RPMI8226 (cell line): ENCODE data around the gene ARHGAP12.

Source experiments
- DNase-seq: peaks from one replicate; pipeline ENCODE4 v3.0.0-alpha.2; 2015

The ARHGAP12 gene

DNA sequence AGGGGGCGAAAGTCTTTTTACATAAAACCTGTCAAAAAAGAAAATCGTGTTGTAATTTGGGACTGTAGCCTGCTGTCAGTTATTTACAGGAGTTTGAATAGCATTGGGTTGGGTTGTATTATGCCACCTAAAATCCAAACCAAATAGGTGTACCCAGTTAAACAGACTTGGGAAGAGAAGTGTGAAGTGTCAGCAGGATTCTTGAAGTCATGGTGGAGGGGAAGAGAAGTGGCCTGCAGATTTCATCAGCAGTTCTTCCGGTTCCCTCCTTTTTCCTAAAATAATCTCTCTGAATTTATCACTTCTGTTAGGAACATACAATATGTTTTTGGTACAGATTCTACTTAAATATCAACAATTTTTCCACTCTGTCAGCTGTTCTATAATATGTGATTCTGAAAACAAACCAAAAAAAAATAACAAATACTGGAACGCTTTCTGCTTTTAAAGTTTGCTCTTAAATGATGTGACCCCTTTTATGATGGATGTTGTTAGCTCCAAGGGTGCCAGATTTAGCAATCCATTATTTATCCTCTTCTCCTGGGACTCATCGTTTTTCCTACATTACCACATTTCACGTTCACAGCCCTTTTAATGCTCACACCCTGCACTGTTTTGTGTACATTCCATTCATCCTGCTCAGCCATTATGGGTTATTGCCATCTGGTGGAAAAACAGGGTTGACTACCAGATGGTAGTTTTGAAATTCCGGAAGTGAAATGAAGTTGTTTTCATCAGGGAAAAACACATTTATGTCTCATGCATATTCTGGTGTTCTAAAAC, 18.7 kb upstream of the ARHGAP12 start:
- DNase-seq: peak; percentile 39

DNA sequence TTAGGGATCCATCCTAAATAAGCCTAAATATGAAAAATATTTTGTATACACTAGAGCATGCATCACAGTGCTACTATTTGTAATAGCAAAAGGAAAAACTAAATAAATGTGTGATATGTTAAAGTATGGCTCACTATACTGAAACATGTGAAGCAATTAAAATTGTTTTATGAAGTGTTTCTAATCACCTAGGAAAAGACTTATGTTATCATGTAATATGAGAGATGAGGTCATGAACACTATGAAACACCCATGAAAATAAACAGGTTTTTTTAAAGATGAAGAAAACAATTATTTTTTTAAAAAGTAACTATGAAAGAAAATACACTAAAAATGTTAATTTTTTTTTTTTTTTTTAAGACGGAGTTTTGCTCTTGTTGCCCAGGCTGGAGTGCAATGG, 16.8 kb upstream of the ARHGAP12 start:
- no peak for DNase-seq

DNA sequence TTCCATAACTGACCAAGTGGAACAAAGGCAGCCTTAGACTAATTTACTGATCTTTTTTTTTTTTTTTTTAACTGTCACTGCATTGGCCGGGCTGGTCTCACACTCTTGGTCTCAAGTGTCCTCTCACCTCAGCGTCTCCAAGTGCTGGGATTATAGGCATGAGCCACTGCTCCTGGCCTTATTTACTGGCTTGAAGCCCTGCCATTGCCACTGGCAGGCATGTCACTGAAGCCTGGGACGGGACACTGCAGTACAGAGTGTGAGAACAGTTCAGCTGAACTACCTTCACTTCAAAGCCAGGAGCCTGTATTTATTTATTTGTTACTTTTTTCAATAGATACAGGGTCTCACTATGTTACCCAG, 15.4 kb upstream of the ARHGAP12 start:
- DNase-seq: no peak

DNA sequence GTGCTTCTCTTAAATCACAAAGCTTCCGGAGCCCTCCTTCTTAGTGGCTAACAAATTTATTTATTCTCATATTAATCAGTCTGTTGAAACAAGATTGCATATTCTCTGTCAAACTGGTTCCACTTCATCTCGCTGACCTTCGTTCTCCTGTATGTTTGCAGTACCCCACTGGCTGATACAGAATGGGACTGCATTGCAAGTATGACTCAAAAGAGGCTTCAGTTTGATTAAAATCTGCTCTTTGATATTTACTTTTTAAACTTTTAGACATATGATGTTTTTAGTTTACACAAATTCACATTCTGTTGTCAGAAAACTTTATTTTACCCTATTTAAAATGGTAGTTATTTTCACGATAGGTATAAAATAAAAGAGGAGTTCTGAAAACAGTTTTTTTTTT, 14.3 kb upstream of the ARHGAP12 start:
- no peak for DNase-seq

DNA sequence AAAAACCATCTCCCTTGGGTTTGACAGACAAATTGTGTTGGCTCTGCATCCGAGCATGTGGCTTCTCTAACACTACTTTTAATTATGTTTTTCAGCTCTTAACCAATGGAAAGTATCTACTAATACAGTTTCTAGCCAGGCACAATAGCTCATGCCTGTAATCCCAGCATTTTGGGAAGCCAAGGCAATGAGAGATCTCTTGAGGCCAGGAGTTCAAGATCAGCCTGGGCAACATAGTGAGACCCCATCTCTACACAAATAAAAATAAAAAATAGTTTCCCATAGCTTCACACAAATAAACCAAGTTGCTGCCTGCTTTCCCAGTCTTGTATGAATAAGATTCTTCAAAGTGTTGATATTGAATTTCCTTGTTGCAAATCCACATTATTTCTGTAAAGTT, 13.8 kb upstream of the ARHGAP12 start:
- DNase-seq: no peak

DNA sequence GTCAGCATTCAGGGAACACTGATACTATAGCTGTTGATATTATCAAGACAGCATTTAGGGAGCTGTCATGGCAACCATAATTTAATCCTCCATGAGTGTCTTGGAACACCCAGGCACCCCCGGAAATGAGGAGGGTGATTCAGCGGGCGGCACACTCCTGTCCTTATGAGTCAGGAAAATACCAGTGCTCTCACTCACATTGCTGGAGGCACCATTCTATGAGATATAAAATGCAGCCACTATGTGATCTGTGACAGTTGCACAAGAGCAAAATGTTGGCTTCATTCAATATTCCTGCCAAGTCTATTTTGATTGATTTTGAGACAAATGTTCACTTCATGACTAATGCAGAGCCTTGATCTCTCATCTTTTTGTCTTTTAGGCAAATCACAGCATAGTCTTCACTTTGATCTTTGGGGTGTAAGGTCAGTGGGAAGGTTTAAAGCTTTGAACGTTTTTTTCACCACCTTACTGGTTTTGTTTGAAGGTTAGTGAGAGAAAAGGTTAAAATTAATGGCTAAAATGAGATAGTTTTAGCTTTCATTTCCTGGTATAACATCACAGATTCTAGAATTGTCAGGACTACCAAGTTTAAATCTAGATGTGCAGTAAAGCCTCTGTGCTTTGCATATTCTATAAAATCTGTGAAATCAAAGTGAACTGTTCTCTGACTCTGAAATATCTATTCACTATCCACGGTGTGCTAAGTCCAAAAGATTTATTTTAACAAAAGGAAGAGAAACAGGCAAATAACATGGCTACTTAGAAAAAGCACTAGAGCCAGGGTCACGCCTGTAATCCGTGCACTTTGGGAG, 12.4 kb upstream of the ARHGAP12 start:
- no peak for DNase-seq

DNA sequence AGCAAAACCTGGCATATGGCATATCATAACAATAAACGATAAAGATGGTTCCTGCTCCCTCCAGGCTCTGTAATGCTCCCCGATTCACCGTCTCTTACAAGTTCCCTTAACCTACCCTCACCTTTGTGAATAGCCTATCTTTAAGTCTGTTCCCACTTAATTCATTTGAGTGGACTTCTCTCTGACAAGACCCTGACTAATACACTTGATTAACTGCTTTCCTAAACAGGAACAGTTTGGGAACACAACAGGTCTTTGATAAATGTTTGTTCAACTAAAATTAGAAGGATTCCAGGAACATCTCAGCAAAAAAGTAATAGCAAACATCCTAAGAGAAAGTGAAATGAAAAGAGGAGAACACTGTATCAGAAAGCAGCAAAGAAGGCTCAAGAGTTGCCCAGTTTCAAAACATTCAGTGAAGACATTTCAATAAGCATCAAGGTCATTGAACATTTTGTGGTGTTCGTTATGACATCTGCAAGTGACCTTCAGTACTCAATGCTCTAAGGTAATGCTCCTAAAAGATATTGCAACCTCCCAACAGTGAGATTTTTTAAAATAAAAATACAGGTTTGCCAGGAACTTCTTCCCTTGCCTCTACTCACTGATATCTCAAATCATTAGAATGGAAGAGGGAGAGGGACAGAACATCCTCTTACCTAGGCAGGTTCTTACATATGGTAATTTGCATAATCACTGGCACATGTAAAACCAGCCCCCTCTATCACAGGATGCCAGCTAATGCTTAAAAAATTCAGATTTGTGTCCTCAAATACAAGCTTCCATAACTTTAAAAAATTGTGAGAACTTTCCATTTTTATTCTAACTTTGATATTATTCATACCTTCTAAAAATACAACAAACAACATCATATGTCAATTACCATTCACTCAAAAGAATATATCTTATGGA, 11.4 kb upstream of the ARHGAP12 start:
- no peak for DNase-seq

DNA sequence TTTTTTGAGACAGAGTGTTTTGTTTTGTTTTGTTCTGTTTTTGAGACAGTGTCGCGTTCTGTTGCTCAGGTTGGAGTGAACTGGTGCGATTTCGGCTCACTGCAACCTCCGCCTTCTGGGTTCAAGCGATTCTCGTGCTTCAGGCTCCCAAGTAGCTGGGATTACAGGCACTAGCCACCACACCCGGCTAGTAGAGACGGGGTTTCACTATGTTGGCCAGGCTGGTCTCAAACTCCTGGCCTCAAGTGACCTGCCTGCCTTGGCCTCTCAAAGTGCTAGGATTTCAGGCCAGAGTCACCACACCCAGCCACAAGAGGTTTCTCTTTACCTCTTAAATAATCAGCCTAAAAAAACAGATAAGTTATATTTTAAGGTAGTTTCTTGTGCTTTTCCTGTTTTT, 8.7 kb upstream of the ARHGAP12 start:
- DNase-seq: no peak

DNA sequence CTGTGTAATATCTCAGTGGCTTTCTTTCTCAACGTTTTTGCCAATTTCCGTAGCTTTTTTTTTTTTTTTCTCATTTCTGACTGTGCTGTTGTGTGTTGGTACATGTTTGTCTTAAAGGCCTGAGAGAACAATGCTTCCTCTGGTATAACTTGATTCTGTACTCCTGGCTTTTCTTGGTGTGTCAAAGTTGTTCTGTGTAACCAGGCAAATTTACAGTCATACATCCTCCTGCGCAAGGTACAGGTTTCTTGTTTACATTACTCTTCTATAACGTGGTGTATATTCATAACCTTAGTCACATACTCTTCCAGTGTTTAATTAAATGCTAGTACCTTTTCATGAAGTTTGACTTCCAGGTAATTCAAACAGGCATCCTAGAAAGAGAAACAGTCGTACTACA, 8.3 kb upstream of the ARHGAP12 start:
- no peak for DNase-seq

DNA sequence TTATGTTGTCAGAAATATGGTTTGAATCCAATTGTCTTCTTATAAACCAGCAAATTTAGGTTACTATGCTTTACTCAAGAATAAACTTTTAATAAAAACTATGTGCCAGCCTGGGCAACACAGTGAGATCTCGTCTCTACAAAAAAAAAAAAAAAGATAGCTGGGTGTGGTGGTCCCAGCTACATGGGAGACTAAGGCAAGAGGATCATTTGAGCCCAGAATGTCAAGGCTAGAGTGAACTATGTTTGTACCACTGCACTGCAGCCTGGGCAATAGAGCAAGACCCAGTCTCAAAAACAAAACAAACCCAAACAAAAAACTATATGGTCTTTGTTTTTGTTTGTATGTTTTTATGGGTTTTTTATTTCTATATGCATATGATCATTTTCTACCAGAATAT, 7.5 kb upstream of the ARHGAP12 start:
- DNase-seq: no peak

DNA sequence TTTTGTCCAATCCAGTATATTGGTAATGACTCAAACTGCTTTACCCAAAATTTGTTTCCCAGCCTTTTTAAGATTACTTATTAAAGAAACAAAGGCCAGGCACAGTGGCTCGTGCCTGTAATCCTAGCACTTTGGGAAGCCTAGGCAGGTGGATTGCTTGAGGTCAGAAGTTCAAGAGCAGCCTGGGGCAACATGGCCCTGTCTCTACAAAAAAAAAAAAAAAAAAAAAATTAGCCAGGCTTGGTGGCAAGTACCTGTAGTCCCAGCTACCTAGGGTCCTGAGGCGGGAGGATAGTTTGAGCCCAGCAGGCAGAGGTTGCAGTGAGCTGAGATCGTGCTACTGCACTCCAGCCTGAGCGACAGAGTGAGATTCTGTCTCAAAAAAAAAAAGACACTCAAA, 7.0 kb upstream of the ARHGAP12 start:
- no peak for DNase-seq

DNA sequence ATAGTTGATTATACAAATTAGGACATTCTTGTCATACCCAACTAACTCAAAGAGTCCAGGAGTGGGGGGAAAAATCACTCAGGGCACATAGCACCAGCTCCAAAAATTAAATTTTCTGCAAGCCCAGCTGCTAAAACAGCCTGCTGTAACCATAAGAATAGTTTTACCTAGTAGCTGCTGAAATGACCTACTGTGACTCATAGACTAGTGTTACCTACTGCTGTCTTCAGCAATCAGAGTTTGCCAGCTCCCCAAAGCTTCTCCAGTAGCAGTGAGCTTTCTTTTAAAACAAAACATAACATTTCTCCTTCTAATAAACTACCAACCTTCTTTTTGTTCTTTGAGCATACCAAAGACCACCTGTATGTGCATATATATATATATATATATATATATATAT, 4.2 kb upstream of the ARHGAP12 start:
- no peak for DNase-seq

DNA sequence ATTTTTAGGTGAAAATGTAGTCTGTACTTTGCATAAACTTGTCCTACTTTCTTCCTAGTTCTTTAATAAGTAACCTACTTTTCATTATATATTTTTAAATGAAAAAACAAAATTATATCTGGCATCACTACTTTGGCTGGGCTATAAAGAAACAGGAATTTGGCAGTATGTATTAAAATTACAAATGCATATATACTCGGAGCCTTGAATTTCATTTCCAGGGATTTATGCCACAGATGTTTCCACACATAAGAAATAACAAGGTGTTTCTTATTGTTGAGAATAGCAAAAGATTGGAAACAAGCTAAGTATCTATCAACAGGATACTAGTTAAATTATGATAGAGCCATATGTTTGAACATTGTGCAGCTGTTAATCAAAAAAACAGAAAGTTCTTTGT, 2.2 kb upstream of the ARHGAP12 start:
- DNase-seq: no peak

DNA sequence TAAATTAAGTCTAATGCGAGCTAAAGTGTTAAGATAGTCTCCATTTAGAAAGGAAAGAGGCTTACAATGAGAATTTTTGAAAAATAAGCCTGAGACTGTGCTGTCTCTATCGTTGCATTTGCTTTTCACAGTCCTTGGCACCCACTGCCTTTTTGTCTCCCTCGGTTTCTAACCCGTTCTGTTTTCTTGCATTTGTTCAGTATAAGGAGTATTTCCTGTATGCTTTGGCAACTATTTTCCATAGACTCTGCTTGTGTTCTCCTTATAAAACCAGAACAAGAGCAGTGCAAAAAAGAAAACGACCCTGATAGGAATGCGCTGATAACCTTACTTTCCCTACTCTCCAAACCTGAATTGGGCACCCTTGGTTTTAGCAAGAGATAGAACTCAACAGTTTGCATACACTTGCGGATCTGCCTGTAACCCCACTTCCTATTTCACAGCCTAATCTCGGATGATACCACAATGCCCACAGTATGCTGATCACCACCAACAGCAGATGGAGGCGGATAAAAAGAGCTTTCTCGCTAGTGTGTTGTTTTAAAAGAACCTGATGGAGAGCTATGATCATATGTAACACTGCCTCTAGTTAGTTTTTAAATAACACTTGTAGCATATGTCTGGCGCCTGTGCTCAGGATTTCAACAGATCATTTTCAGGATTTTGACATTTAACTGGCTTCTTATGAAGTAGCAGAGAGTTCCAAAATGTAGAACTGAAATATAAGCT, 1.6 kb upstream of the ARHGAP12 start:
- peak; percentile 15 for DNase-seq

DNA sequence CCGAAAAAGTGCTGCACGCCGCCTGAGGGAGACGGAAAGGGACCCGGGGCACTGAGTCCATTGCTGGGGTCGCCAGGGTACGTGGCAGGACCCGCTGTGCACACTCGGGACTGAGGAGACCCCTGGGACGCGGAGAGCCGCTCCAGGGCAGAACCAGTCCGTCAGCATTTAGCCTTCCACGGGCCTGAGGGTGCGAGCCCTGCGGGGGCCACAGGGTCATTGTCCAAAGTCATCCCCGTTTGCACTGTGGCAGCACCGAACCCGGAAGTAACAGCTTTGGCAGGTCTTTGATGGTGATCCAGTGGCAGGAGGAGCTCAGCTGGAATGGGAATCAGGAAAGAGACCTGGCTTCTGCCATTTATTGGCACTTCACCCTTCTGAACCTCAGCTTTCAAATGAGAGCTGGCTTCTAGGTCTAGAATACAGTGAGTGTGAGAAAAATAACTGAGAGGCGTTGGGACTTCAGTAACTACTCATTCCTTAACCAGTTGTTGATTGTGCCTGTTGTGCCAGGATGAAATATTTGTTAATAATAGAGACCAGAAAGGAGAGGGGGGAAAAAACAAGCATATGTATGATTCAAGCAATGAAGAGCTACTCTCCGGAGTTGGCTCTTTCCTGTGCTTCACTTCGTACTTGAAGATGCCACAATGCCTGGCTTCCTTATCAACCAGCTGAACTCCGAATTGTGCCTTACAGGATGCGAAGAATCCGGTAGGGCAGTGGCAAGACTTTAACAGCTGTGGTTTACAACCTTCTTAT, 811 bp upstream of the ARHGAP12 start:
- DNase-seq: peak; percentile 21

DNA sequence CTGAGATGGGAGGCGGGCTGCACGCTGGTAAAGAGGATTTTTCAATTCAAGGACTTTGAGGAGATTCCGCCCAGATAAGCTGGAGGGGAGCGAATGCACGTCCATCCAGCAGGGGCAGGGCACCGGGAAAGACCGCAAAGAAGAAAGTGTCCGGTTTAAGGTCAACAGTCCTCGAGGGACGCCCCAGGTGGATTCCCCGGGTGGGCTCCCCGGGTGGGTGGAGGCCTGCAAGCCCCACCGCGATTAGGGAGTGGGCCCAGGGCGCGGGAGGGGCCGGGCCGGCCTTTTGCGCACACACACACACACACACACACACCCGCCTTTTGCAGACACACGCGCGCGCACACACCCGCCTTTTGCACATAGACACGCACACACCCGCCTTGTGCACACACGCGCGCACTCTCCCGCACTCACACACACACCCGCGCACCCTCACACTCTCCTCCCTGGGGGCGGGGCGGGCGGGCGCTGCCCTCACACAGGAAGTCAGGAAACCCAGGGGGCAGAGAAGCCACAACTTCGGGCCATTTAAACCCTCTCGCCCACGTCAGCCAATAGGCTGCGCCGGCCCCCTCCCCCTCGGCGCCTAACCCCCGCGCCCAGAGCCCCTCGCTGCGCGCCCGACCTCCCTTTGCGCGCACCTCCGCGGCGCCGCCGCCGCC, 615 bp downstream of the ARHGAP12 start:
- peak; percentile 40 for DNase-seq

DNA sequence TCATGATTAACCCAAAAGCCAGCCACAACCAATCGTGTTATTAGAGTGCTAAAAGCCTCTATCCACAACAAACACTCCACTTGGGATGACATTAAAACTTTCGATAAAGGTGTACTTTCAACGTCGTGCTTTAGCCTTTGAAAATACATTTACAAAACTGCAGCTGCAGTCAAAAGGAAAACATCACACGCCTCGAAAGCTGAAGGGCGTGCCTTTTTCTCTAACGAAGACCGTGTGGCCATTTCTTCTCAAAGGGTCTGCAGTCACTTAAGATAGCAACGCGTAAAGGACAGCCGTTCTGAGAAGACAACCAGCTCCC, 1.1 kb downstream of the ARHGAP12 start:
- no peak for DNase-seq

DNA sequence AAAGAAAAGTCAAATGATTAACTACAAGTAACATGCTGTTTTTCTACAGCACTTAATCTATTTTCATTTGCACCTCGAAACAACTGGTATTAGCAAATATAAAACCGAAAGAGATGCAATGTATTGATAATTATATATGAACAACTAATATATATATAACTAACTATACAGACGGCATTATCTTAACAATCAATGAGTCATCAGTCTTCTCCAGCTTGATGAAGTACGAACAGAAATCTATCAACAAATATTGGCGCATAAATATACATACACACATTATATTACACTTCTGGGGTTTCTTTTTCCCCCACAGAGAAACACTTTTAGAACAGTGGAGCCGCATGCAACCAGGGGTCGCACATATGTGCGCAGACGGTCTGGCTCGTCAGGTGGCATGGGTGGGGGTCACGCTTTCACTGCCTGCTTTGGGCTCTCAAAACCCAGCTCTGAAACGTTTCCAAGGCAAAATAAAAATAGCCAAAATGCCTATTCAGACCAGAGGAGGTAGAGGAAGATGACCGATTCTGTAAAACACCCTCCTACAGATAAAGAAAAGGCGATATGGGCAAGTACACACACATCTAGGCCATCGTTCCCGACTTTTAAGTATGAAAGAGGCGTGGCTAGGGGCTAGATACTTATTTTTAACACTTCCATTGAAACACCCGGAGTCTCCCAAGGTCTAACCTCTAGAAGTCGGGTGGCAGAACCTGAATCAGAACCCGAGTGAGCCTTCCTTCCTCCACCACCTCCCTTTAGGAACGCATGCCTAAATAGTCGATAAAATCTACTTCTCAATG, 1.7 kb downstream of the ARHGAP12 start:
- DNase-seq: no peak

DNA sequence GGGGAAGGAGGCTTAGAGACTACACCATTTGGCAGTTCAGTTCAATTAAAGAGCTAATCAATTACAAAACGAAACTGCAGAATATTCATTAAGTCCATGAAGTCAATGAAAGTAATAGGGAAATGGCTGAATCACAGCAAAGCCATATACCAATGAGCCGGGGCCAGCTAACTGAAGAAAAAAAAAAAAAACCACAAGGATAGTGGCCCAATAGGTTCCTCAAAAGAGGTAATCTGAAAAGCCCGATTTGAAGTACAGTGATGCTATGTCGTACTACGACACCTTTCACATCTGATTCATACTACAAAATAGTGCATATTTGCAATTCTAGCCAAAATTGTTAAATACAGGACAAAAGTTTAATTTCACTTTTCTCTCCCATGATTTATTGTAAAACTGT, 2.5 kb downstream of the ARHGAP12 start:
- DNase-seq: no peak

DNA sequence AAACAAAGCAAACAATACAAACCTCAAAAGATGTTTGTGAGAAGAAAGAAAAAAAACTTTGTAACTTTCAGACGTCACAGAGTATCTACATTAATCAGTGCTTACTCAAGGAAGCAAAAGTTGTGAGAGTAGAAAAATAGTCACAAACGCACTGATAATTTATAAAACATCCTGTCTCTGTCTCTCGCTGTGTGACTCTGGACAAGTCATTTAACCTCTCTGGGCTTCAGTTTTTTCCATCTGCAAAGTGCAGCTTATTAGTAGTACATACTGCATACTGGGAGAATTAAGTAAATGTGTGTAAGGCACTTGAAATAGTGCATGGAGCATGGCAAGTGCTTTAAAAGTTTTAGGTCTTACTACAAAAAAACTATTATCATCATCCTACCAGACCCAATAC, 3.8 kb downstream of the ARHGAP12 start:
- no peak for DNase-seq

DNA sequence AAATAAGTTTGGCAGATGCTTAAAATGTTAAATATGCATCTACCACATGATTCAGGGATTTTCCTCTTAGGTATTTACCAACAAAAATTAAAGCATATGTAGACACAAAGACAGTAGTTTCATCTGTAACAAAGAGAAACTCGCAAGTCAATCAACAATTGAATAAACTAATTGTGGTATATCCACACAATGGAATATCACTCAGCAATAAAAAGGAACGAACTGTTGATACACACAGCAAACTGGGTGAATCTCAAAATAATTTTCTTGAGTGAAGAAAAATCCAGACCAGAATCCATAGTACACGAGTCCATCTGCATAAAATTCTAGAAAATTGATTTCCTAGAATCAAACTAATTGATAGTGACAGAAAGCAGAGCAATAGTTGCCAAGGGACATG, 5.2 kb downstream of the ARHGAP12 start:
- no peak for DNase-seq
